ENCODE data around the gene NFX1. TPM values are rescaled to one million over a fixed set of nuclear protein-coding genes. Genes with fewer than 3 reads are reported as not detected.
A peak's percentile ranks its signal among the peaks of the same experiment; 100 is the strongest.
"Not testable (repeated sequence)": the region's sequence is repeated elsewhere in the genome, so short reads cannot be mapped to it uniquely, and the experiment has no call there.

Gene NFX1
- total RNA-seq, 2 donors from 2014 or later = 23.7 to 29.1 TPM

DNA sequence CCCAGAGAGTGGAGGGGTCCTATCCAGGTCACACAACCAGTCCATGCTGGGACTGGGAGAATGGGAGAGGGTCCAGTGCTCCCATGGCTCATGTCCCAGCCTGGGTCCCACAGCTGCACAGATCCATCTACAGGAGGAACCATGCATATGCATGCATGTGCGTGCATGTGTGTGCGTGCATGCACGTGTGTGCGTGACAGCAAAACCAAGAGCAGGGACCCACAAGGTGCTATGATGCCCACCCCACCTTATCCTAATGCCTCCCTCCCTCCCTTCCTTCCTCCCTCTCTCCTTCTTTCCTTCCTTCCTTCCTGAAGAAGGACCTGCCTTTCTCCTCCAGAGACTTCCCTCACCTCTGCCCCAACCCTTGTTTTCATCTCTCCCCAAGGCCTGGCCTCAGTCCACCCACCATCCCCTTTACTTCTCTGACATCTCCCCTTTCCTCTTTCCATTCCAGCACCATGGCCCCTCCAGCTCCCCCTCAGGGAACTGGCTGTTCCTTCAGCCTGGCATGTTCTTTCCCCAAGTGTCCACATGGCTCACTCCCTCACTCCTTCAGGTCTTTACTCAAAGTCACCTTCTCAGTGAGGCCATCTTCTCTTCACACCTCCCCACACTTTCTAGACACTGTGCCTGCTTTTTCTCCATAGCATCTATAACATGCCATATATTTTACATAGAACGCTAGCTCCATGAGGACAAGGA is 90.2 kb downstream of the NFX1 start:
- Histone ChIP-seq H3K9me3 (no peaks in the 10 kb centered on the region), H3K4me3 (no peak overlapping the region), H3K36me3 (no peaks in the 10 kb centered on the region), H3K27ac (peak overlapping the region; percentile 75 to 76), H3K27me3 (no peaks in the 10 kb centered on the region), H3K4me1 (peaks cover 0 to 41% of the 10 kb centered on the region in 2 donors)
- DNase-seq (ENCODE audit: low spot score) = no peak
- no peak for TF ChIP-seq CTCF (IDR thresholded peaks at IDR 0.05)

DNA sequence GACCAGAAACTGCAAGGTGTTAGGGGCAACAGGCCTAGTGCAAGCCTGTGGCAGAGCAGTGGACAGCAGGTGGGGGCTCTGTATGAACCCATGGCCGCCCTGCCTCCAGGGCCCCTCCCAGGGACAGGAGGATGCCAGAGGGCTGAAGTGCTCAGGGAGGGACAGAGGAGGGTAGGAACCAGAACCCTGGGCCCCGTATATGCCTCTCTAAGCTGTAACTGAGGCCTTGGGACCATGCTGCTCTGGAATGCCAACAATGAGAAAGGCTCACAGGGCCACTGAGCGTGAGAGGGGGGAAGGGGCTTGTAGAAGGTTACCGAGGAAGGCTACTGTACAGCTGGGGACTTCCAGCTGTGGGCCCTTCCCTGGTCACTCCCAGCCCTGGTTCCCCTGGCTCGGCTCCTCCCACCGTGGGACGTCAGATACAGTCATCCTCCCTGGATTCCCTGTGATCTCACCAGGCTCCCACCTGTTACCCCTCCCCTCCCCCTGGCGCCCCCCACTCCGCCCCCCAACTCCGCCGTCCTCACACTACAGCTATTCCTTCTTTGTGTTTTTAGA is 91.0 kb downstream of the NFX1 start:
- Histone ChIP-seq H3K36me3 (no peaks in the 10 kb centered on the region), H3K27me3 (no peaks in the 10 kb centered on the region), H3K4me3 (no peak overlapping the region), H3K4me1 (peaks cover 0 to 33% of the 10 kb centered on the region in 2 donors), H3K9me3 (no peaks in the 10 kb centered on the region), H3K27ac (peak overlapping the region; percentile 75 to 76)
- no peak for TF ChIP-seq CTCF (IDR thresholded peaks at IDR 0.05)
- no peak for DNase-seq (ENCODE audit: low spot score)

DNA sequence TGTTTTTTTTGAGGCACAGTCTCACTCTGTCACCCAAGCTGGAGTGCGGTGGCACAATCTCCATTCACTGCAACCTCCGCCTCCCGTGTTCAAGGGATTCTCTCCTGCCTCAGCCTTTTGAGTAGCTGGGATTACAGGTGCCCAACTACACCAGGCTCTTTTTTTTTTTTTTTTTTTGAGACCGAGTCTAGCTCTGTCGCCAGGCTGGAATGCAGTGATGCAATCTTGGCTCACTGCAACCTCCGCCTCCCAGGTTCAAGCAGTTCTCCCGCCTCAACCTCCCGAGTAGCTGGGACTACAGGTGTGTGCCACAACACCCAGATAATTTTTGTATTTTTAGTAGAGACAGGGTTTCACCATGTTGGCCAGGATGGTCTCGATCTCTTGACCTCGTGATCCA is 92.1 kb downstream of the NFX1 start:
- Histone ChIP-seq H3K4me1 (peaks cover 0 to 26% of the 10 kb centered on the region in 2 donors), H3K27ac (peak overlapping the region in 1 of 2 donors; percentile 29)
- H3K9me3 ChIP-seq; H3K4me3 ChIP-seq; DNase-seq (ENCODE audit: low spot score); H3K27me3 ChIP-seq; H3K36me3 ChIP-seq: not testable (repeated sequence)

- peaks cover 0 to 26% of the 10 kb centered on the region in 2 donors for H3K4me1 ChIP-seq
- not testable (repeated sequence) for DNase-seq (ENCODE audit: low spot score); H3K27me3 ChIP-seq
These were observed 93.1 kb downstream of the NFX1 start for GRCh38 chr9:33383396-33383795.

DNA sequence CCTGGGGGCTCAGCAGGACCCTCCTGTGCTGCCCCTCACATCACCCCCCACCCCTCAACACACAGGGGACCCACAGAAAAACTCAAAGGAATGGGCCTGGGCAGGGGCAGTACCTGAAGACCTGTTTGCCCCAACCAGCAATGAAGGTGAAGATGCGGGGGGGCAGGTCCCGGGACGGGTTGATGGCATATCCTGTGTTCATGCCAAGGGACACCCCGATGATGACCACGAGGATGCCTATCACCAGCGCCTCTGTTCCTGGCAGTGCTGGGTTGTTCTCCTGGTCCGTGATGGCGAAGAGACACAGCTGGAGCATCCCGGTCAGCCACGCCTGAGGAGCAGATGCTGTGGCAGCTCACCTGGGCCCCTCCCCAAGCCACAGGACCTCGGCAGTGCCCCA is 95.2 kb downstream of the NFX1 start:
- not testable (repeated sequence) for H3K27me3 ChIP-seq; H3K36me3 ChIP-seq; H3K27ac ChIP-seq; H3K4me3 ChIP-seq; H3K9me3 ChIP-seq; DNase-seq (ENCODE audit: low spot score)
- peaks cover 0 to 13% of the 10 kb centered on the region in 2 donors for H3K4me1 ChIP-seq

More at GRCh38 chr9:33383396-33383795, 93.1 kb downstream of the NFX1 start:
- not testable (repeated sequence) for H3K27ac ChIP-seq, H3K36me3 ChIP-seq, H3K9me3 ChIP-seq, H3K4me3 ChIP-seq

DNA sequence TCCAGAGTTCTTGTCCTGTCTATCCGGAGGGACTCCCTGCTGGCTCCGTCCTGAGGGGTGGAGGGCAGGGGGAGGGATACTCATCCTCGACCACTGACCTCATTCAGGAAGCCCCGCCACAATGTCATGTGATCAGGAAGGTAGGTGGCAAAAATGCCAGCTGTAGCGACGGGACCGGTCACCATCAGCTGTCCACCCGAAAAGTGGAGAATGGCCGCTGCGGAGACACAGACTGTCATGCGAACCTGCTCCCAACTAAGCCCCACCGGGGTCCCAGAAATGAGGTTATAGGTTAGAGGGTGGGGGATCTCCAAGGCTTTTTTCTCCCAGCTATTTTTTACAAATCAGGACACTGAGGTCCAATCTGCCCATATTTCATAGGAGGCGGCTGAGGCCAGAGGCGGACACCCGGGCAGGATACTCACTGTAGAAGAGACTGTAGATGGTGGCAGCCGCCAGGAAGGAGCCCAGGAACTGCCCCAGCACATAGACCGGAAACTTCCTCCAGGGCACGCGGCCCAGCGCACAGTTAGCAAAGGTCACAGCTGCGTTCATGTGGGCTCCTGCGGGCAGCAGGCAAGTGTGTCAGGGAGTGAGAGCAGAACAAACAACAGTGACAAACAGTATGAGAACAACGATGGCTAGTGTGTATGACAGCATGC is 95.8 kb downstream of the NFX1 start:
- not testable (repeated sequence) for H3K27ac ChIP-seq

DNA sequence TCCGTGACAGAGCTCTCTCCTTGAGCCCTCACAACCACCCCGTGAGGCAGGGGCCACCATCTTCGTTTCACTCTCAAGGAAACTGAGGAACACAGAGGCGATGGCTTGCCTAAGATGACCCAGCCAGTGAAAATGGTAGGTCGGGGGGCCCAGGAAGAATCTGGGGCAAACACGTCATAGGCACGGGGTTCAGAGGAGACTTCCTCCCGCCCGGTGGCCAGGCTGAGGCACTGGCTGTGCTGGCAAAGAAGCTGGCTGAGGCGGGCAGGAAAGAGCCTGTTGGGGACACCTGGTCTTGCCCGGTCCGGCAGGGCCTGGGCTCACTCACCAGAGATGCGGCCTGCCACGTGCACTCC is 96.3 kb downstream of the NFX1 start:
- H3K4me3 ChIP-seq; H3K27ac ChIP-seq; H3K9me3 ChIP-seq; H3K27me3 ChIP-seq; DNase-seq (ENCODE audit: low spot score); H3K36me3 ChIP-seq: not testable (repeated sequence)
- H3K4me1 ChIP-seq = peaks cover 0 to 10% of the 10 kb centered on the region in 2 donors

More for the DNA sequence above, 95.8 kb downstream of the NFX1 start:
- not testable (repeated sequence) for H3K4me3 ChIP-seq; H3K9me3 ChIP-seq; DNase-seq (ENCODE audit: low spot score); H3K27me3 ChIP-seq; H3K36me3 ChIP-seq
- H3K4me1 ChIP-seq = peaks cover 0 to 13% of the 10 kb centered on the region in 2 donors

DNA sequence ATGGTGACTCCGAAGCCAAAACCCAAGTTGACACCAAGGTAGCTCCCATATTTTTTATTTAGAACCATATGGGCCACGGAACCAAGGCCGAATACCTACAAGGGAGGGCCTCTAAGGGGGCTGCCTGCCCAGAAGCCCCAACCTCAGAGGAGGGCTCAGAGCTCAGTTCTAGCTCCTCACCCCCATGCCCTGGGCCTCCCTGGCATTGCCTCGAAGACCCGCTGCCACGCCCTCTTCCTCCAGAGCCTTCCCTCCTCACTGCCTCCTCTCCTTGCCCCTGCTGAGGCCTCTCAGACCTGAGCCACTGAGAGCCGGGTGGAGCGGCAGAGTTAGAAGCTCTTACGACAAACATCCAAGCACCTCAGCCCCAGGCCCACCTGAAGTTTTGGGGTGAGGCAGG is 96.7 kb downstream of the NFX1 start:
- H3K27me3 ChIP-seq; H3K27ac ChIP-seq; H3K9me3 ChIP-seq; H3K36me3 ChIP-seq; DNase-seq (ENCODE audit: low spot score); H3K4me3 ChIP-seq: not testable (repeated sequence)
- peaks cover 0 to 14% of the 10 kb centered on the region in 2 donors for H3K4me1 ChIP-seq
